ENCODE results near the gene RSPO4.
A peak's percentile ranks its signal among the peaks of the same experiment; 100 is the strongest.
"Not testable (repeated sequence)": the region's sequence is repeated elsewhere in the genome, so short reads cannot be mapped to it uniquely, and the experiment has no call there.

The RSPO4 gene

DNA sequence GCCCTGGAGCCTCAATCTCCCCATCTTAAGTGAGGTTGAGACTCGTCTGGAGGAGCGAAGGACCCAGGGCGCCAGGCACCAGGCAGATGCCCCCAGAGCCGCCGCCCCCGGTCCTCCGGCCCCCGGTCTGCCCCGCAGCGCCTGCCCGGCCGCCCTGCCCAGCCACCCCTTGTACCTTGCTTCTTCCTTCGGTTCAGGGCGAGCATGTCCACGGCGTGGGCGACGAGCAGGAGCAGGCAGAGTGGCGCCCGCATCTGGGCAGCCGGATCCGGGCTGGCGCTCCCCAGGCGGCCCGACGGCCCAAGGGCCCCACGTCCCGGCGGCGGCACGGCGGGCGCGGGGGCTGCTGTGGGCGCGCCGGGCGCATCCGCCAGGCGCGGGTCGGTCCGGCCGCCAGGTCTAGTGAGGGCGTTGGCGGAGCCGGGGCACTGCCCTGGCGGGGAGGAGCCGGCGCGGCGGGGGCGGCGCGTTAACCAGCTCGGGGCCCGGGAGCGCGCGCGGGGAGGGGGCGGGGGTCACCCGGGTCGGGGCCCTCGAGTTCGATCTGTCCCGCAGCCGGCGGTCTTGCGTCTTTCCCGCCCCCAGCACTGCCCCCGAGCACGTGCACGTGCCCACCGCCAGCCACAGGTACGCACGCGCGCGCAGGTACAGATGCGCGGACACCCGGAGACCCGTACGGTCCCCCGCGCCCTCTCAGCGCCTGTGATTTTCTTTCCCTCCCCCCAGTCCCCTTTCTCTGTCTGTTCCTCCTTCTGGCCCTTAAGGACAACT lies at the start of gene RSPO4:
Gene RSPO4, minus strand, starts transcription at position 401 of the 771 bp plus-strand sequence. Its CDS starts 147 bp downstream, at position 254.
- no peak for DNase-seq

DNA sequence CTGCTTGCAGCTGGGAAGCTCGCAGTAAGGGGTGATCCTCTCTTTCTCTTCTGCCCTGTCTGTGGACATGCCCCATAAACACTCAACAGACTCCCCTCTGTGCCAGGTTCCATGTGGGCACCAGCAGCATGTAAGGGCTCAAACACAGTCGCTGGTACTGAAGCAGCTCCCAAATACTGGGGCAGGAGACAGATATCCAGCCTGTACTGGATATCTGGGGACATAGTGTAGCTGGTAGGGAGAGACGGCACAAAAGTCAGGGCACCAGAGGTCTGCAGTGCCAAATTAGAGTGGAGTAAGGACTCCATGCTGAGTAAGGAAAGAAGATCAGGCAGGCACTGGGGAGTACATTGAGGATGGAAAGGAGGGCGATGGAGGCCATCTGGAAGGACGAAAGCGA lies 48.3 kb upstream of the RSPO4 start:
- DNase-seq: no peak

DNA sequence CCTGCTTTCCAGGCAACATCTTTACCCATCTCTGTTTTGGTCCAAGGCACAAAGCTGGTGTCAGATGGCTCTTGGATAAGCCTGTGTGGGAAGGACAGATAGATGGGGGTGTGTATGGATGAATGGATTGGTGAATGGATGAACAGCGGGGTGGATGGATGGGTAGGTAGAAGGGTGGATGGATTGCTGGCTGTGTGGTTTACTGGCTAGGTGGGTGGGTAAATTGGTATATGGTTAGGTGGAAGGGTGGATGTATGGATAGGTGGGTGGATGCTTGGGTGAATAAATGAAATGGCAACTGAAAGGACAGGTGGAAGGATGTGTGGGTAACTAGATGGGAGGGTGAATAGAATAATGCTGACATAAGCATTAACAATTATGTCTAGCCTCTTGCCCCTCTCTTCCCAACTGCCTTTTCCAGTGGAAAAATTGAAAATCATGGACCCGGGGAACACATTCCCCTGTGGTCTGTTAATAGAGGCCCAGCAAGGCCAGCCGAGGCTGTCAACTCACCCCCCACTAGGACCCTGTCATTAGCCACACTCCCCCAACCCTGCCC lies 43.8 kb upstream of the RSPO4 start:
- no peak for DNase-seq

DNA sequence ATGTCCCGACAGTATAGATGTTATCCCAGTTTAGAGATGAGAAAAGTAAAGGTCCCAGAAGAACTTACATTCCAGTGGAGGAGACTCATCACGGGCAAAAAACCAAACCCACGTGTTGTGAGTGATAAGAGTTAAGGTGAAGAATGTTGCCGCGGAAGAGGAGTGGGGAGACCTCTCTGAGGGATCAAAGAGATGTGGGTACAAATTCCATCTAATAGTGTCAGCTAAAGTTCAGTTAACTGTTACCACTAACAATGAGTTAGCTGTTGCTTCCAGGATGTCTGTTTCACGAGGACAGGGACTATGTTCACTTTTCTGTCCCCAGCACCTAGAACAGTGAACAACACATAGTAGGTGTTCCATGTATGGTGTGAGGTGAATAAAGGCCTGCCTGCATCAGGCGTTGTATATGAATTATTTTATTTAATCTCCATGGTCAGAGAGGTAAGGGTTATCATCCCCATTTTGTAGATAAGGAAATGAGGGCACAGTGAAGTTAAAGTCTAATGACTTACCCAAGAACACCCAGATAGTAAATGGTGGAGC lies 39.8 kb upstream of the RSPO4 start:
- no peak for DNase-seq

DNA sequence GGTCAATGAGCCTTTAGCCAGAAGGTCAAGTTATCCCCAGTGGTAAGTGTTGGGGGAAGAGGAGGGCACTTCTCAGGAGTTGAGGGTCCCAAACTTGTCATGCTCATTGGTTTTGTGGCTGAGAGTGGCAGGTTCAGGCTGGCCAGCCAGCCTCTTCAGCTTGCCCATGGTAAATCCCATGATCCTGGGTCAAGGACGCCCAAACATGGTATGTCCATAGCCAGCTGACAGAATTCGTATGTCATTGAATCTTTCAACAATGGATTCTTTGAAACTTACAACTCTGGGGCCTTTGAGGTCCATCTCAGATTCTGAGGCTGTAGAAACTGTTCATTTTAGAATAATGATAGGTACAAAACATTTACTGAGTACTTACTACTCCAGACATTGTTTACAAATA lies 36.1 kb upstream of the RSPO4 start:
- no peak for DNase-seq

DNA sequence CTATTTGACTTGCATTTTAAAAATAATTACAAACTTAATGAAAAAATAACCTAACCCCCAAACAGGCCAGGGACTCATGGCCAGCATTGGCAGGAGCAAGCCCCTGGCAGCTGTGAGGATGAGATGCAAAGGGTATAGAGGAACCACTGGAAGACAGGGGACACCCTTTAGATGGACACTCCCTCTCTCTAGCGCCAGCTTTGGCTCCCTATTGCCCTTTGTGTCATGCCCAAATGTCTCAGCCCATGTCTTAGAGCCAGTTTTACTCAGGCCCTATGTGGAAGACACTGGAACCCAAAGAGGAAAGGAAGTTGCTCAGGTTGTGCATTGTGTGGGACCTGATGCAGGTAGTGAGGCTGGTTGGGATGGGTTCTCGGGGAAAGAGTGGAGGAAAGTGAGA lies 34.9 kb upstream of the RSPO4 start:
- no peak for DNase-seq

DNA sequence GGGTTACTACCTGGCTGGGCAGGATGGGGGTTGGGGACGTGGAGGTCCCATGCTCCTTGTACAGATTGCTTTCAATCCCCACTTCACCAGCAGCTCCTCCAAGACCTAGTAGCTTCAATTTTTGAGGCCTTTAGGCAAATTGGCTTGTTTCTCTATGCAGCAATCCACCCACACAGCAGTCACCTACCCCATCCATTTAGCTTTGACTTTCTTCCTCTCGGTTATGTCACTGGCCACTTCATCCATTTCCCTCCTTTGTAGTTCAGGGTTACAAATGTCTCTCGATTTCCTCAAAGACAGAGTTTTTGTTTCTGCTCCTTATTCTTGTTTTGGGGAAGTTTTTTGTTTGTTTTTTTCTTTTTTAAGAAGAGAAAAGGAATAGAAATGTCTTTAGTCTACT lies 33.4 kb upstream of the RSPO4 start:
- no peak for DNase-seq

DNA sequence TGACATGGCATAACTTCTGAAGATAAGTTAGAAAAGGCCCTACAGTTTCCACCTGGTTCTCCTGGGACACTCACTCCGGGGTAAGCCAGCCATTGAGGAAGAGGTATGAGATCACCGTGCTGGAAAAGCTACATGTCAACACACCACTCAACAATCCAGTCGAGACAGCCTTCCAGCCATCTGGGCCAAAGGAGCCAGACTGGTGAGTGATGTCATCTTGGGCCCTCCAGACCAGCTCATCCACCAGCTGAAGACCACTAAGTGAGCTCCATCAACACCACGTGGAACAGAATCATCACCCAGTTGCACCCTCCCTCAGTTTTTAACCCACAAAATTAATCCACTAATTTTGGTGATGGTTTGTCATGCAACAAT lies 32.3 kb upstream of the RSPO4 start:
- no peak for DNase-seq

DNA sequence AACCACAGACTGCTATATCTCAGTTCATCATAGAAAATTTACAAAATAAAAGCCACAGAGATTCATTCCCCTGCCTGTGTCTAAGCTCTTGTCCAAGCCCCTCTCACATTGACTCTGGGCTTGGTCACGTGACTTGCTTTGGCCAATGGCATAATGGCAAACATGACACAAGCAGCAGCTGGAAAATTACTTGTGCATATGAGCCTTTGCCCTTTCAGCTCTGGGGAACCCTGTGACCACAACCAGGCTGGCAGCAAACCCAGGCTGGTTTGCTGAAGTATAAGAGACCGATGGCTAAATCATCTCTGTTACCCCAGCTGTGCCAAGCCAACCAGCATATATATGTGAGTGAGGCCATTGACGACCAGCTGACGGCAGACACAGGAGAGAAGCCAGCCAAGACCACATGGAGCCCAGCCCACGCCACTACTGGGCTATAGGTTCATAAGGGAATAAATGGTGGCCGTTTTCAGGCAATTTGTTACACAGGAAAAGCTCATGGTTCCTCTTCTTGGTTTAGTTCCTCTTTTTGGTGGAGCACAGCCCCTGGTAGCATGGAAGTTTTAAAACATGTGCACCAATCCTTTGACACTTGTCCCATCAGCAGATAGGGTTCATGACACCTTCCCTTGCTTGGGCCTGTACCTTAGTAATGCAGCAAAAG lies 31.8 kb upstream of the RSPO4 start:
- no peak for DNase-seq

DNA sequence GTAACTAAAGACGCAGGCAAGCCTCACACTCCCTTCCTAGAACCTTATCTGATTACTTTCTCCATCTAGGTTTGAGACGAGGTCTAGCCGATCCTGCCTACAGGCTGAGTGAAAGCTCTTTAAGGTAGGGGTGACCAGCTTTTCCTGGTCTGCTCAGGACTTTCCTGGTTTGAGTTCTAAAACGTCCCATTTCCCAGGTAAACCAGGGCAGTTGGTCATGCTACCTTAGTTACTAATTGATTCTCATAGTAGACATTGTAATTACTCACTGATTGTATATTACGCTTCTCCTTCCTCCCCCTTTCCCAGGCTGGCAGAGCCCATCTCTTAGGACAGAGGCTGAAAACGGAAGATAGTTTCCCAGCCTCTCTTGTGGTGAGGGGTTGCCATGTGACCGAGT lies 27.9 kb upstream of the RSPO4 start:
- DNase-seq: no peak

DNA sequence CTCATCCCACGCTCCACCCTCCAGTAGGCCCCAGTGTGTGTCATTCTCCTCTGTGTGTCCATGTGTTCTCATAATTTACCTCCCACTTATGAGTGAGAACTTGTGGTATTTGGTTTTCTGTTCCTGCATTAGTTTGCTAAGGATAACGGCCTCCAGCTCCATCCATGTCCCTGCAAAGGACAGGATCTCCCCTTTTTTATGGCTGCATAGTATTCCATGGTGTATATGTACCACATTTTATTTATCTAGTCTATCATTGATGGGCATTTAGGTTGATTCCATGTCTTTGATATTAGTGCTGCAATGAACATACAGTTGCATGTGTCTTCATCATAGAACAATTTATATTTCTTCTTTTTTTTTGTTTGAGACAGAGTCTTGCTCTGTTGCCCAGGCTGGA lies 24.1 kb upstream of the RSPO4 start:
- not testable (repeated sequence) for DNase-seq

DNA sequence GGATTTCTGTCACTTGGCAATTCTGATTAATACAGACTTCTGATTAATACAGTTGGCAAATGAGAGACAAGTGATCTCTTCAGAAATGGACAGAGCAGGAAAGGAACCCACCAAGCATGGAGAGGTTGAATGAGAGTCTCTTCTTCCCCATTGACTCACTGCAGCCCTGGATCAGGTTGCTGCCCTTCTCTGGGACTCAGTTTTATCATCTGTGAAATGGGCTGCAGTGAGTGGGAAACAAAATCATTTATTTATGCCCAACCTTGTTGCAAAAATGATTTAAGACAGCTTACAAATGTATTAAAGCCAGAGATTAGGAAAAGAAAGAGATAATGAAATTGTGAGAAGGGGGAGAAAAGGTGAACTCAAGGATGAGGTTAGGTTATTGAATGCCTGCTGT lies 20.8 kb upstream of the RSPO4 start:
- no peak for DNase-seq

DNA sequence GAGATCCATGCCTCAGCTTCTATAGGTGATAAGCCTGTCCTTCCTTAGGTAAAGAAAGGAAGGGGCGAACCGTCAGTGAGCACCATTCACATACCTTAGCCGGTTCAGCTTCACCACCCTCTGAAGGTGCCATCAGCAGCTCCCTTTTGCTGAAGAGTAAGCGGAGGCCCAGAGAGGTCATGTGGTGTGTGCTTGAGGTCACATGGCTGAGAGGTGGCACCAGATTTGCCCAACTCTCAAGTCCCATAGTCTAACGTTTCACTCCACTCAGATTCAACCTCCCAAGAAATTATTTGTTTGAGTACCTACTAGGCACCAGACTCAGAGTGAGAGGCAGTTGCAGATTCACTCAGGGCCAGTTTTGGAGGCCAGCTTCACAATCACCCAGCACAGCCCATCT lies 18.5 kb upstream of the RSPO4 start:
- DNase-seq: no peak

DNA sequence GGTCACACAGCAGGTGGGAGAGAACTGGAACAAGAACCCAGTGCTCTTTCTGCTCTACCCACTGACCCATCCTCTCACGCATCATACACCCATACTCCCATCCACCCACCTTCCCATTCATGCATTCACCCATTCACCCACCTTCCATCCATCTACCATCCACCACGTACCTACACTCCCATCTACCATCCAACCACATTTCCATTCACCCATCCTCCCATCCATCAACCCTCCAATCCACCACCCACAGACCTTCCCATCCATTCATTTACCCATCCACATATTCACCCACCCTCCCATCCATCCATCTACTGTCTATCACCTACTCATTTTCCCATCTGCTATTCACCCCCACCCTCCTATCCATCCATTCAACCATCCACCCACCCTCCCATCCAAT lies 17.2 kb upstream of the RSPO4 start:
- no peak for DNase-seq

DNA sequence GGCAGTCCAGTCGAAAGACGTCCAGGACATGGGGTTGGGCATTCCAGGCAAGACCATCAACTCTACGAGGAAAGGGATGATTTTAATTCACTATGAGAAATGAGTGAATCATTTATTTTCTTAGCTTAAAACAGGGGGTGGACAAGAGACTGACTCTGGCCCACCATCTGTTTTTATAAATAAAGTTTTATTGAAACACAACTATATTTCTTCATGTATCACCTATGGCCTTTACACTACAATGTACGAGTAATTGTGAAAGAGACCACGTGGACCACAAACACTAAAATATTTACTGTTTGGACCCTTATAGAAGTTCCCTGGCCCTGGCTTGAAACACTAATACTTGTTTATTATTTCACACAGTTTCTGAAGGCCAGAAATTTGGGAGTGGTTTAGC lies 15.6 kb upstream of the RSPO4 start:
- no peak for DNase-seq

DNA sequence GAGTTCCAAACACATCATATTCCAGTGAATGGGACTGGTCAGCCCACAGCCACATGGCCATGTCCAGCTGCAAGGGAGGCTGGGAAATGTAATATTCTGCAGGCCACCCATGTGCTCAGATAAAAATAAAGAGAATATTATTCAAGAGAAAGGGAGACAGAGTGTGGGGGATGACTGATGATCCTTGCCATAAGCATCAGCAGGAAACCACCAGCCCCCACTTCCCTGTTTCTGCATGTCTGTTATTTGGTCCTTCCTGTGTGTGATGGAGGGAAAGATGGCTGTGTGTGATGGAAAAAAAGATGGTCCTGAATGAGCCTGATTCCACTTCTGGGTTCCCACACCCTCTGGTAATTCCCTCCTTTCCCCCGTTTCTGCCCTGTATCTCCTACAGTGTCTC lies 13.1 kb upstream of the RSPO4 start:
- DNase-seq: no peak

DNA sequence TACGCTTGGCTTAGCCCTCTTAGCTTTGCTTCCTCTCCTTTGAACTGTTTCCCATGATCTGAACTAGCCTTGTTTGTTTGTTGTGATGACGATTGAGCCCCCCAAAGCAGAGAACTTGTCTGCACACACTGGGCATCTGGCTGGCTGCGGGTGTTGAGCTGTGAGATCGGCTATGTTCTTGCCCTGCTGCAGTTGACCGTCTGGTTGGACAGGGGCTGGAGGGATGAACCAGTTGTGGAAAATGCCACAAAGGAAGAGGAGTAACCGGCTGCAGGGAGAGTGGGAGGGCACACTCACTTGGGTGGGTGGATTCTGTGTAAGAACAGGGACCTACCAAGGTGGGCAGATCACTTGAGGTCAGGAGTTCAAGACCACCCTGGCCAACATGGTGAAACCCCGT lies 12.4 kb upstream of the RSPO4 start:
- DNase-seq: no peak

DNA sequence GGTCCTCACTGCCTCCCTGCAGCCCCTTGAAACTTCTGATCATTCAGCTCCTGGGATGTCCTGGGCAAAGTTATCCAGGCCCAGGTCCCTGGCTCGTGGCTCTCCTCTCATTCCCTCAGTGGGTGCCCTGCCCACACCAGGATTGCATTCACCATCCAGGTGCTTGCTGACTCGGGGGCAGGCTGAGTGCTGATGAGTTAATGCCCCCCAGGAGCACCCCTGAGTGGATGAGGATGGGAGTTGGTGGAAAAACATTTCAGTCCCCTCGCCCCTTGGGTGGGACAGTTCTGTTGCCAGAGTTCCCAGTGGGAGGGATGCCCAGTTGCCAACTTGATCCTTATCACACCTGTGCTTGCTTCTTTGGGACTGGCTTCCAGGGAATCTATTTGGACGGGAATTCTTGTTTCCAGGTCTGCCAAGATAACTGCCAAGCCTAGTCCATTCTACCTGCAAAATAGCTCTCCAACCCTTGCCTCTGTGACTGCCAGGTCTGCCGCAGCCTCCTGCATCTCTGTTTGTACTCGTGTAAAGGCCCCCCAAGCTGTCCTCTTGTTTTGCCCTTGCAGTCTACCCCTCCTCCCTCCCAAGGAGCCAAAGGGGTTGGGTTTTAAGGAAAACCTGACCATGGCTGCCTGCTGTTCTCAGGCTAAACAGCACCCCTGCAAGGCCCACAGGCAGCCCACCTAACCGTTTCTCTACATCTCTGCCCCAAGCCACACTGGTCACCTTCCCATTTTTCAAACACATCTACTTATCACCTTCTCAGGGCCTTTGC lies 11.6 kb upstream of the RSPO4 start:
- DNase-seq: no peak

DNA sequence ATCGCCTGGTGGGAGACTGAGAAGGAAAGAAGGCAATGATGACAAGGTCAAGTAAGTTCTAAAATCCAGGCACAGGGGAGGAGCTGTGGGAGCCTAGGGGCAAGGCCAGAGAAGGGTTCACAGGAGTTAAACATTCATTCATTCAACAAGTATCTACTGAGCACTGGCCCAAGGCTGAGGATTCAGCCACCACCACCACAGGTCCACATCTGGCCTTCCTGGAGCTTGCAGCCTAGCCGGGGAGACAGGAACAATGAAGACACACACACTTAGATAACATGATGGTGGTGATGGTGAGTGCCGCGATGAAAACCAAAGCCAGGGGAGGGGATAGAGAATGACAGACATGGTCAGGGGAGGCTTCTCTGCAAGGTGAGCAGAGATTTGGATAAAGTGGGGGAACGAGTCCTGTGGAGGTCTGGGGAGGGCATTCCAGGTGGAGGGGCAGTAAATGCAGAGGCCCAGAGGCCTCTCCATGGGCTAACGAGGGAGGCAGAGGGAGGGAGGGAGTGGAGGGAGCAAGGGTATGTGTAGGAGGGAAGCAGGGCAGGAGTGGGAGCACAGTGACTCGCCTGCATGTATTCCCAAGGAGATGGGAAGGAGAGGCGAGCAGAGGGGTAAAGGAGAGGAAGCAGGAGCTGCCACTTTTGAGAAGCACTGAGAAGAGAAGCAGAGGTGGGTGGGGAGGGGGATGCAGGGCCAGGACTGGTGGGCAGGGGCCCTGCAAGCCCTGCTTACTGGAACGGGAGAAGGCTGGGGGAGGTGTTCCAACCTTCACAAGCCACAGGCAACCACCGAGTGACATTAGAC lies 10.5 kb upstream of the RSPO4 start:
- no peak for DNase-seq

DNA sequence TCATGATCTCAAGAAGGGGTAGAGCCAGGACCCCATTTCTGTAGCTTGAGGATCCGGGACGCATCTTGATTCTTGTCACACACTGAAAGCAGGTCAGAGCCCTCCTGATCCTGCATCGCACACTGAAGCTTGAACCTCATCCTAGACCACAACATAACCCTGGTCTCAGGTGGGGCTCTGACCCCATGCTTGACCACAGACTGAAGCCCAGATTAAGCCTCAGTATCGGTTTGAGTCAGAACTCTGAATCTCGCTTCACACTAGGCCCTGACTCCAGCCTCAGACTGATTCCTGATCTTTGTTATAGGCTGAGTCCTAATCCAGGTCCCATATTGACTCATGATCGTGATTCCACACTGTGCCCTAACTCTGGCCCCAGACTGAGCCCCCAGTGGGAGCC lies 8.5 kb upstream of the RSPO4 start:
- no peak for DNase-seq

DNA sequence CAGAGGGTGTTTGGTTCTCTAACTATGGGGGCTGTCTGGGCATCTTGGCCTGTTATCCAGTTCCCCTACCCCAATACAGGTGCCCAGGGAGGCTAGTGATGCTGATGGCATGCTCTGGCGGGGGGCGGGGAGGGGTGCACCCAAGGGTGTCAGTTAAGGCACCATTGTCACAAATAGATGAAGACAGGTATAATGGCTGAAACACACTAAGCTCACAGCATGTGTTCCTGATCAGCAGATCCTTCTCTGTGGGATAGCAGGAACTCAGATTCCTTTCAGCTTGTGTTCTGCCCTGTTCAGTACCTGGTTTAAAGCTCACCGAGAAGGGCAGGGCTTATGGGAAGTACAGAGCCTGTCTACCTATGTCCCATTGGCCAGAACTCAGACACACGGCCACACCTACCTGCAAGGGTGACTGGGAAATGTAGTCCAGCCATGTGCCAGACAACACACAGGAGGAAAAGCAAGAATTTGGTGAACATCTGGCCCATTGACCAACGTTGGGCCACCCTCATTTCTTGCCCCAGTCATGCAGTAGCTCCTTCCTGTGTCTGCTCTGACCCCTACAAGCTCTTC lies 3.4 kb upstream of the RSPO4 start:
- DNase-seq: peak; percentile 6
